Stomach (tissue), 9 donors: Measurements from ENCODE around the gene HECW1. TPM values are rescaled to one million over a fixed set of nuclear protein-coding genes. Genes with fewer than 3 reads are reported as not detected.

ENCODE experiments used
- DNase-seq, 2 donors: peaks; one replicate each; pipeline versions ENCODE4 v3.0.0 to v3.0.0-alpha.2; 2013 to 2019
- H3K27ac ChIP-seq, 5 donors: fragments of 200-600 bp in 4 of 5; sonication (generic) in 4 of 5; one replicate each; pipeline ENCODE4 v1.5.1; 2013 to 2019; ENCODE audit warnings: mild to moderate bottlenecking in 1 of 5, moderate library complexity in 1 of 5
- H3K27me3 ChIP-seq, 3 donors: fragments of 200-600 bp; sonication (generic); one replicate each; pipeline ENCODE4 v1.5.1; 2017 to 2019; ENCODE audit warnings: mixed run types in 1 of 3
- H3K36me3 ChIP-seq, 4 donors: fragments of 200-600 bp; sonication (generic); 1 replicate in 3 of 4; 2 replicates in 1 of 4; pipeline ENCODE4 v1.5.1; 2016 to 2019
- H3K4me1 ChIP-seq, 4 donors: fragments of 200-600 bp; sonication (generic); one replicate each; pipeline ENCODE4 v1.5.1; 2016 to 2019
- H3K4me3 ChIP-seq, 4 donors: fragments of 200-600 bp; sonication (generic) in 3 of 4; one replicate each; pipeline ENCODE4 v1.5.1; 2016 to 2019; ENCODE audit warnings: mild to moderate bottlenecking in 1 of 4
- H3K9me3 ChIP-seq, 4 donors: fragments of 200-600 bp; sonication (generic); one replicate each; pipeline ENCODE4 v1.5.1; 2016 to 2019
- CTCF ChIP-seq, 7 experiments: fragments of 450-650 bp in 4 of 7; fragments of 200-600 bp in 3 of 7; sonication (generic) in 3 of 7; IDR thresholded peaks; one replicate each; pipeline ENCODE4 v1.5.1; 2016 to 2019; ENCODE audit warnings: antibody characterized with exemption in 7 of 7, control low read depth in 2 of 7, mild to moderate bottlenecking in 1 of 7
- EP300 ChIP-seq: sonication (generic); formaldehyde crosslinking; IDR thresholded peaks from one replicate; pipeline ENCODE4 v1.6.1; 2017; ENCODE audit warnings: antibody characterized with exemption
- POLR2A ChIP-seq, 4 donors: fragments of 450-650 bp; IDR thresholded peaks; one replicate each; pipeline ENCODE4 v1.6.1; 2016; ENCODE audit warnings: antibody characterized with exemption in 4 of 4, control low read depth in 2 of 4, mild to moderate bottlenecking in 1 of 4, moderate library complexity in 1 of 4
- POLR2AphosphoS5 ChIP-seq, 3 donors: sonication (generic); formaldehyde crosslinking; IDR thresholded peaks; one replicate each; pipeline ENCODE4 v1.6.1; 2016; ENCODE audit warnings: antibody characterized with exemption in 3 of 3
- WGBS, 5 donors: extraction: QIAGEN DNeasy Blood & Tissue Kit in 3 of 5; methylation state at CpG; one replicate each; pipeline versions ENCODE4 v1.1.5 to v1.1.7; 2013 to 2018; 5-methylcytosine and 5-hydroxymethylcytosine counted together
- intact Hi-C: fragments of 100-400 bp; cut with DNase I; formaldehyde crosslinking; loops from one replicate; pipeline ENCODE4 v1.15.1; 2023; ENCODE audit warnings: low total_unique reads
- polyA plus RNA-seq, 3 donors: library from polyadenylated mRNA; stranded (reverse); fragments of 200-250 nt; gene quantifications; one replicate each; pipeline ENCODE4 v1.2.3, GENCODE V29; 2013
- total RNA-seq, 5 donors: library from RNA; depleted of rRNA; stranded (reverse); fragments of >200 nt; gene quantifications; one replicate each; pipeline versions ENCODE4 v1.1.0 to v1.2.3, GENCODE V29; 2014 to 2016
- donor health status: healthy with polysubstance abuse.
- donor health status: Bipolar disorder and iron deficiency.
- donor health status: healthy.

The HECW1 gene
- total and polyA plus RNA-seq, 8 donors = 0.29 to 11.1 (median 1.4) TPM; not detected in 1

- 54 to 71% (median 58%) methylated on average over 8 of the region's 8 CpGs for WGBS, 5 donors
- no peaks in the 10 kb centered on the region for H3K27me3 ChIP-seq
- TF ChIP-seq EP300 = no peak
- no peak for TF ChIP-seq POLR2A (IDR thresholded peaks at IDR 0.05)
- no peak for TF ChIP-seq CTCF (IDR thresholded peaks at IDR 0.05)
- no peak for TF ChIP-seq POLR2AphosphoS5 (IDR thresholded peaks at IDR 0.05)
- no peak overlapping the region for H3K4me3 ChIP-seq
- H3K36me3 ChIP-seq = no peaks in the 10 kb centered on the region
- no peaks in the 10 kb centered on the region for H3K4me1 ChIP-seq
- no peak overlapping the region for H3K27ac ChIP-seq
- intact Hi-C loops = no loop called here
- no peak for DNase-seq
- H3K9me3 ChIP-seq = no peaks in the 10 kb centered on the region
These were observed 196.7 kb downstream of the HECW1 start for GRCh38 chr7:43308913-43309705.

- DNase-seq = no peak
- Histone ChIP-seq H3K4me1 (no peaks in the 10 kb centered on the region), H3K4me3 (no peak overlapping the region), H3K27me3 (no peaks in the 10 kb centered on the region), H3K9me3 (no peaks in the 10 kb centered on the region), H3K36me3 (no peaks in the 10 kb centered on the region), H3K27ac (no peak overlapping the region)
- WGBS, 5 donors = 48 to 65% (median 55%) methylated on average over 2 of the region's 2 CpGs
- no peak for TF ChIP-seq EP300
- intact Hi-C loops = no loop called here
These were observed 197.2 kb downstream of the HECW1 start for GRCh38 chr7:43309706-43310022.

- WGBS, 5 donors = 80 to 84% (median 81%) methylated on average over 5 of the region's 5 CpGs
- H3K36me3 ChIP-seq = no peaks in the 10 kb centered on the region
- no peak overlapping the region for H3K27ac ChIP-seq
These were observed 198.6 kb downstream of the HECW1 start for GRCh38 chr7:43311052-43311451.

GRCh38 chr7:43311694-43312093 is 199.2 kb downstream of the HECW1 start:
- TF ChIP-seq POLR2AphosphoS5 (IDR thresholded peaks at IDR 0.05) (no peak), POLR2A (IDR thresholded peaks at IDR 0.05) (no peak), EP300 (no peak), CTCF (IDR thresholded peaks at IDR 0.05) (no peak)
- Histone ChIP-seq H3K27me3 (no peaks in the 10 kb centered on the region), H3K9me3 (no peaks in the 10 kb centered on the region), H3K4me3 (no peak overlapping the region), H3K4me1 (no peaks in the 10 kb centered on the region), H3K27ac (no peak overlapping the region), H3K36me3 (no peaks in the 10 kb centered on the region)
- intact Hi-C loops = no loop called here
- DNase-seq = no peak
- 92 to 96% (median 94%) methylated on average over 22 of the region's 22 CpGs for WGBS, 5 donors

More at GRCh38 chr7:43311052-43311451, 198.6 kb downstream of the HECW1 start:
- intact Hi-C loops = no loop called here
- H3K4me1 ChIP-seq = no peaks in the 10 kb centered on the region
- H3K4me3 ChIP-seq = no peak overlapping the region
- no peak for DNase-seq
- H3K27me3 ChIP-seq = no peaks in the 10 kb centered on the region
- H3K9me3 ChIP-seq = no peaks in the 10 kb centered on the region
- TF ChIP-seq EP300 = no peak
- TF ChIP-seq POLR2AphosphoS5 (IDR thresholded peaks at IDR 0.05) = no peak
- no peak for TF ChIP-seq CTCF (IDR thresholded peaks at IDR 0.05)
- TF ChIP-seq POLR2A (IDR thresholded peaks at IDR 0.05) = no peak
